GM18873 (cell line): Measurements from ENCODE around the gene RPL36A.

Experiments
- ATAC-seq: cut with Tn5 transposase; IDR thresholded peaks from one replicate; pipeline ENCODE4 v1.9.1; 2021; ENCODE audit warnings: mild to moderate bottlenecking, moderate library complexity, moderate number of reproducible peaks; ENCODE audit not compliant: unreplicated experiment, low FRiP score

Gene RPL36A

GRCh38 chrX:101429934-101430333 is 39.1 kb downstream of the RPL36A start:
- peak; percentile 22 for ATAC-seq

- ATAC-seq, result peak; percentile 90
These were observed 39.8 kb downstream of the RPL36A start for GRCh38 chrX:101430457-101431078.

- no peak for ATAC-seq
These were observed 51.3 kb downstream of the RPL36A start for GRCh38 chrX:101442085-101442484.
